GM12878 (cell line): ENCODE data around the gene AGER.

ENCODE experiments used
- BHLHE40 ChIP-seq, 2 experiments: fragments of 450-650 bp in 1 of 2; IDR thresholded peaks; 2 replicates each; pipeline ENCODE4 v1.6.1; 2011 to 2017; ENCODE audit warnings: low read depth in 2 of 2, borderline replicate concordance in 1 of 2, improper control_type of control experiment in 1 of 2, low read length in 1 of 2, mild to moderate bottlenecking in 1 of 2
- CREM ChIP-seq: IDR thresholded peaks from 2 replicates; pipeline ENCODE4 v1.6.1; 2014; ENCODE audit warnings: antibody characterized with exemption, low read depth
- PKNOX1 ChIP-seq: fragments of 450-650 bp; IDR thresholded peaks from 2 replicates; pipeline ENCODE4 v1.6.1; 2016; ENCODE audit warnings: mild to moderate bottlenecking
- POLR2A ChIP-seq: IDR thresholded peaks from 2 replicates; pipeline ENCODE4 v1.6.1; 2011; ENCODE audit warnings: low read depth, mild to moderate bottlenecking, low read length
- SRF ChIP-seq, 2 experiments: IDR thresholded peaks; 2 replicates each; pipeline ENCODE4 v1.6.1; 2011; ENCODE audit warnings: low read depth in 2 of 2, low read length in 2 of 2, mild to moderate bottlenecking in 1 of 2, moderate library complexity in 1 of 2
- TF ChIP-seq, protein P1 (sequence below), 3 experiments: IDR thresholded peaks in 2 of 3; conservative IDR thresholded peaks in 1 of 3; 2 replicates each; pipeline ENCODE4 v1.5.1; 2011; ENCODE audit warnings: low read depth in 3 of 3, low read length in 3 of 3, mild to moderate bottlenecking in 3 of 3, control low read depth in 2 of 3, moderate library complexity in 2 of 3, inconsistent platforms in 1 of 3, mixed read lengths in 1 of 3; ENCODE audit not compliant: control insufficient read depth in 2 of 3, insufficient read depth in 1 of 3; ENCODE audit errors: extremely low read depth in 1 of 3

DNA sequence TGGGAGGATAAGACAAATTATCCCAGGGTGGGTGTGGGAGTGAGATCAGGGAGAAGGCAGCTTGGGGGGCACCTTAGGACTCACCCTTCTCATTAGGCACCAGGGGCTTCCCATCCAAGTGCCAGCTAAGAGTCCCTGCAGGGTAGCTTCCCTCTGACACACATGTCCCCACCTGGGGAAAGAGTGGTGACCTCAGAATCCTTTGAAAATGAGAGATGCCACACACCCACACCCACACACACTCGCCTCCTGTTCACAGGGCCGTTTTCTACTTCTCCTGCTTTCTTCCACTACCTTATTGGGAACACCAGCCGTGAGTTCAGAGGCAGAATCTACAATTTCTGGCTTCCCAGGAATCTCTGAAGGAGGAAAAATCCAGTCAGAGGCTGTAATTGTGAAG, 1.0 kb downstream of the AGER start:
- TF ChIP-seq PKNOX1 (no peak), POLR2A (no peak), CREM (no peak), SRF (IDR thresholded peaks at IDR 0.05; ENCODE audit: low read depth in 2 of 2, low read length in 2 of 2) (no peak), BHLHE40 (IDR thresholded peaks at IDR 0.05; ENCODE audit: borderline replicate concordance in 1 of 2, low read depth in 2 of 2, low read length in 1 of 2) (no peak)
- TF ChIP-seq, protein P1, sequence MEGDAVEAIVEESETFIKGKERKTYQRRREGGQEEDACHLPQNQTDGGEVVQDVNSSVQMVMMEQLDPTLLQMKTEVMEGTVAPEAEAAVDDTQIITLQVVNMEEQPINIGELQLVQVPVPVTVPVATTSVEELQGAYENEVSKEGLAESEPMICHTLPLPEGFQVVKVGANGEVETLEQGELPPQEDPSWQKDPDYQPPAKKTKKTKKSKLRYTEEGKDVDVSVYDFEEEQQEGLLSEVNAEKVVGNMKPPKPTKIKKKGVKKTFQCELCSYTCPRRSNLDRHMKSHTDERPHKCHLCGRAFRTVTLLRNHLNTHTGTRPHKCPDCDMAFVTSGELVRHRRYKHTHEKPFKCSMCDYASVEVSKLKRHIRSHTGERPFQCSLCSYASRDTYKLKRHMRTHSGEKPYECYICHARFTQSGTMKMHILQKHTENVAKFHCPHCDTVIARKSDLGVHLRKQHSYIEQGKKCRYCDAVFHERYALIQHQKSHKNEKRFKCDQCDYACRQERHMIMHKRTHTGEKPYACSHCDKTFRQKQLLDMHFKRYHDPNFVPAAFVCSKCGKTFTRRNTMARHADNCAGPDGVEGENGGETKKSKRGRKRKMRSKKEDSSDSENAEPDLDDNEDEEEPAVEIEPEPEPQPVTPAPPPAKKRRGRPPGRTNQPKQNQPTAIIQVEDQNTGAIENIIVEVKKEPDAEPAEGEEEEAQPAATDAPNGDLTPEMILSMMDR (IDR thresholded peaks at IDR 0.05 in 2 of 3, conservative IDR thresholded peaks at IDR 0.05 in 1 of 3; ENCODE audit: control insufficient read depth in 2 of 3, extremely low read depth in 1 of 3, insufficient read depth in 1 of 3, low read depth in 3 of 3, low read length in 3 of 3): no peak
